SK-N-MC (cell line): ENCODE data around the gene INF2.
A peak's percentile ranks its signal among the peaks of the same experiment; 100 is the strongest.

Experiments
- DNase-seq: peaks from one replicate; pipeline ENCODE4 v3.0.0-alpha.2; 2011; ENCODE audit warnings: low read depth, low spot score
- H3K27ac ChIP-seq: fragments of 200-600 bp; sonication (generic); 2 replicates; pipeline ENCODE4 v1.5.1; 2016; ENCODE audit warnings: mixed run types
- H3K36me3 ChIP-seq: fragments of 200-600 bp; sonication (generic); 2 replicates; pipeline ENCODE4 v1.6.1; 2017; ENCODE audit warnings: antibody characterized with exemption, low read length, mixed read lengths; ENCODE audit not compliant: insufficient read depth
- H3K4me3 ChIP-seq: fragments of 200-600 bp; sonication (generic); 2 replicates; pipeline ENCODE4 v1.5.1; 2016
- H3K9ac ChIP-seq: fragments of 200-600 bp; sonication (generic); 2 replicates; pipeline ENCODE4 v1.8.0; 2017; ENCODE audit warnings: mixed run types, mixed read lengths; ENCODE audit not compliant: insufficient read length
- H3K9me3 ChIP-seq: fragments of 200-600 bp; sonication (generic); 2 replicates; pipeline ENCODE4 v1.6.1; 2017; ENCODE audit warnings: low read depth, mild to moderate bottlenecking, antibody characterized with exemption, low read length, moderate library complexity, mixed read lengths
- EZH2 ChIP-seq: fragments of 200-600 bp; sonication (generic); IDR thresholded peaks from one replicate; pipeline ENCODE4 v1.6.1; 2017; ENCODE audit warnings: antibody characterized with exemption
- FOXP2 ChIP-seq: optimal IDR thresholded peaks from 2 replicates; pipeline ENCODE3; 2011; ENCODE audit warnings: mild to moderate bottlenecking, moderate library complexity; ENCODE audit not compliant: insufficient read depth; ENCODE audit errors: extremely low read length, control extremely low read depth
- POLR2AphosphoS5 ChIP-seq: IDR thresholded peaks from 2 replicates; pipeline ENCODE4 v1.6.1; 2012; ENCODE audit warnings: mild to moderate bottlenecking, low read depth, low read length, borderline replicate concordance

The INF2 gene

DNA sequence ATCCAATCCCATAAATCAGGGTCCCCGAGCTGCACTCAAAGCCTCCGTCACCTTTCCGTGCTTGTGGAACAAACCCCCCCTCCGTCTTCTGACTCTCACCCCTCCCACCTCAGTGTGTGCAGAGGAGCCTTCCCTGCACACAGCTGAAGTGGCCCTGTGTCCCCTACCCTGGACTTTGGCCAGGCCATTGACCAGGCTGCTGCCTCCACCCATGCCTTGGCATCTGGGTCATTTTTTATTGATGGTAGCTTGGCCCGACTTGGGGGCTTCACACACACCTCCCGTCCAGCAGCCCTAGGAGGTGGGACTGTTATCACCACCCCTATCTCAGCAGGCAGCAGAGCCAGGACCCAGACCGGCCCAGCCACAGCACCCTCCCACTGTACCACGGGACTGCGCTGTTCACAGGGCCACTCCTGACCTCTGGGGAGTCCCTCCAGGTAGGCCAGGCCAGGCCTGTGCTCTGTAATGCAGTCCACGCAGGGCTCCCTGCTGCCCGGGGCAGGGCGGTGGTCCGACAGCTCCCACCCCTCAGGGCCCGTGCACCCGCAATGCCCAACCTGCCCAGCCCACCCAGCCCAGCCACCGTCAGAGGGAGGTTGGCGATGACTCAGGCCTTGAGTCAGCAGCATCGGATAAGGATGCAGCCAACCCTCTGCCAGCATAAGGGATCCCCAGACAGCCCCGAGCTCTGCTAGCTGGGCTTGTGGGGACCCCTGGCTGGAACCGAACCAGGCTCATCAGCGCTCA, 9.2 kb upstream of the INF2 start:
- no peak for TF ChIP-seq EZH2
- no peak for TF ChIP-seq POLR2AphosphoS5
- no peak for TF ChIP-seq FOXP2
- Histone ChIP-seq H3K9me3 (no peaks in the 10 kb centered on the region), H3K4me3 (no peak overlapping the region), H3K36me3 (no peaks in the 10 kb centered on the region), H3K27ac (peak overlapping the region; percentile 70), H3K9ac (no peak overlapping the region)
- DNase-seq, result no peak

DNA sequence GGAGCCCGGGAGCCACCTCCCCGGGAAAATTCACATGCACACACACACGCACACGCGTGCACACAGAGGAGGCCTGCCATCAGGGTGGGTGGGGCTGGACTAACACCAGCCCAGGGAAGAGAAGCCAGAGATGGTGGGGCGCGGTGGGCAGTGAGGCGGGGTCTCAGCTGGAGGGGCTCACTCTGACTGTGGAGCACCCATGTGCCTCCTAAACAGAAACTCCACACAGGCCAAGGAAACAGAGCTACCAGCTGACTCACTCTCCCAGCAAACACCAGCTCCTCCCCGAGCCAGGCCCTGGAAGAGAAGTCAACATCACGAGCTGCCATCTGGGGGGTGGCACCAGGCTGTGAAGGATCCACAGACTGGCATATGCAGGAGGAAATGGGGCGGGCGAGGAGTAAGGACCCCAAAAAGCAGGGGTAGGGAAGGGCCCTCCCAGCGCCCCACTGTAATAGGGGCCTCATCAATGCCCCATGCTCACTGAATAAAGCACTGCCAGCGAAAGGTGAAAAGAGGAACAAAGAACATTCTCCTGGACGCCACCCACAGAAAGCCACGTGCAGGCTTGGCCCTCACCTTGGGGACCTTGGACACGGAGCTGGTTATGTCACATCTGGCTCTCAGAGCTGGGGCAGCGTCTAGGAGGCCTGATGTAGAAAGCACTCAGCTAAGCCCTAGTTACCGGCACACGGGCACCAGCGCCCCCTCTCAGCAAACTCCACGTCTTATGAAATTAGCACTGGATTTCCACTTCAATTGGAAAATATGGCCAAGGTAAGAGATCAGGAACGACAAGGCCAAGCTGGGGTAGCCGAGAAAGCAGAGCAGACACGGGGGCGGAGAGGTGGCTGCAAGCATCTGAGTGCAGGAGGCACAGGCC, 8.4 kb upstream of the INF2 start:
- H3K9ac ChIP-seq, result peak overlapping the region; percentile 12
- peak overlapping the region; percentile 70 for H3K27ac ChIP-seq
- H3K4me3 ChIP-seq, result peak overlapping the region; percentile 27
- TF ChIP-seq FOXP2, result no peak
- no peak for TF ChIP-seq POLR2AphosphoS5
- TF ChIP-seq EZH2, result no peak
- H3K36me3 ChIP-seq, result no peaks in the 10 kb centered on the region
- DNase-seq, result no peak
- no peaks in the 10 kb centered on the region for H3K9me3 ChIP-seq

DNA sequence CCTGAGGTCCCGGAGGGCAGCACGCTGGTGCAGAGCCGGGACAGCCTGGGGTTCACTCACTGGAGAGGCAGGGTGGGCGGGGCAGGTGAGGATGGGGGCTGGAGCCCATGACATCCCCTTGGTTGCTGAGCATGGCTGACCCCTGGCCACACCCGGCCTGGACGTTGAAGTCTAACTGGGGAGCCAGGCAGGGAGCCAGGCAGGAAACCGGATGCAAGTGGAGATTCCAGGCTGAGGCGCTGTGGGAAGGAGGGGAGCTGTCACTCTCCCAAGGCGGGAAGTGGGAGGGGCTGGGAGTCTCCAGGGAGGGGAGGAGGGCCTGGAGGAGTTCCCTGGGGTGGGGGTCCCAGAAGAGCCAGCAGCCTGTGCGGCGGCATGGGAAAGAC, 7.7 kb upstream of the INF2 start:
- DNase-seq, result no peak
- Histone ChIP-seq H3K27ac (peak overlapping the region; percentile 70; the same call in 1 of the 2 replicates), H3K36me3 (no peaks in the 10 kb centered on the region)

DNA sequence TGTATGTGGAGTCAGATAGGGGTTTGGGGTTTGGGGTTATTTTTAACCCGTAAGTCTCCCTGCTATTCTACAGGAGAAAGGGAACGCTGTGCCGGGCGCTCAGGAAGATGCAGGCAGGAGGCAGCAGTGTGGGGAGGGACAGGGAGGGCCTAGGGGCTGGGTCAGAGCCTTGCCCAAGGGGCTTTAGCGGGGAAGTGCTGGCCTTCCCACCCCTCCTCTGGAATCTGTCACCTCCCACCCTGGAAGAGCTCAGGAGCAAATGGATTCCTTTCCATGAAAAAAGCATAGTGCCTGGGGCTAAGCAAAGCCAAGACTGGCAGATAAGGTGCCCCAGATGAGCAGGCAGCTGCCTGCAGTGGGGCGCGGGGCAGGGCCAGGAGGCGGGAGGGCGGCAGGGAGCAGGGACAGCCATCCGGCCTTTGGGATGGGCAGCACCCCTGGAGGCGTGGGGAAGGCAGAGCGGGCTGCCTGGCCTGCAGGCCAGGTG, 7.3 kb upstream of the INF2 start:
- peak overlapping the region; percentile 27 for H3K4me3 ChIP-seq
- no peak for DNase-seq
- peak overlapping the region; percentile 45 for H3K9ac ChIP-seq
- peak overlapping the region; percentile 60; the same call in 1 of the 2 replicates for H3K27ac ChIP-seq
- no peaks in the 10 kb centered on the region for H3K9me3 ChIP-seq
- TF ChIP-seq EZH2 (no peak), FOXP2 (no peak), POLR2AphosphoS5 (no peak)
- H3K36me3 ChIP-seq, result no peaks in the 10 kb centered on the region

More for the DNA sequence above, 7.7 kb upstream of the INF2 start:
- TF ChIP-seq EZH2 (no peak), POLR2AphosphoS5 (no peak), FOXP2 (no peak)
- Histone ChIP-seq H3K4me3 (peak overlapping the region; percentile 27), H3K9ac (no peak overlapping the region), H3K9me3 (no peaks in the 10 kb centered on the region)

DNA sequence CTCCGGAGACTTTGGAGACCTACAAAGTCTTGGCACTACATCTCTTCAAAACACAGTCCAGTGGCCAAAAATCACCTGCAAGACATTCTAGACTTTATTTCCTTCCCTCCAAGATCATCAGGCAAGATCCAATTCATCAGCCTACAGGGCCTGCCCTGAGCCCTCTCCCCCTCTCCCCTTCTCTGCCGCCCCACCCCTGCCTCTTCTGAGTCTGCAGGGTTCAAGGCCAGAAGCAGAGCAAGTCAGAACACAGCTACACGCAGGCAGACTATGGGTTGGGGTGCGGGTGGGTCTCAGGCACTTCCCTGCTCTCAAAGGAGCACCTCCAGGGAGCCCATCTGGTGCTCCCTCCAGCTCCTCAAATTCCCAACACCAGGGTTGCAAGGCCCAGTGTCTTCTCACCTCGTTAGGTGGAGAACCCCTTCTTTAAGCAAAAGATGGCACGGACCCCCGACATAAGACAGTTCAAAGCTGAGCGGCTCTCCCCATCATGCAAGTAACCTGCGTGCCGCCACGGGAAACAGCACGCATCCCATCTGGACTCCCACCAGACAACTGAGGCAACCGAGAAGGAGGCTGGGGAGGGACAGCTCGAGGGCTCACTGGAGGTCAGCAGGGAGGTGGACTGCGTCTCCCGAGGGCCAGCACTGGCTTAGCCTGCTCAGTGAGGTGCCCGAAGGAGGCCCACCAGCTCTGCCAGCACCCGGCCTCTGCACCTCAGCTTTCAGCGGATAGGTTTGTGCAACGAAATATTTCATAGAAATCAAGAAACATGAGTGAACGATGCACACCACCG, 5.6 kb upstream of the INF2 start:
- DNase-seq, result no peak
- no peaks in the 10 kb centered on the region for H3K9me3 ChIP-seq
- no peak overlapping the region for H3K9ac ChIP-seq
- no peaks in the 10 kb centered on the region for H3K36me3 ChIP-seq
- H3K4me3 ChIP-seq, result no peak overlapping the region
- H3K27ac ChIP-seq, result no peak overlapping the region; the same call in 1 of the 2 replicates
- TF ChIP-seq POLR2AphosphoS5 (no peak), FOXP2 (no peak), EZH2 (no peak)

DNA sequence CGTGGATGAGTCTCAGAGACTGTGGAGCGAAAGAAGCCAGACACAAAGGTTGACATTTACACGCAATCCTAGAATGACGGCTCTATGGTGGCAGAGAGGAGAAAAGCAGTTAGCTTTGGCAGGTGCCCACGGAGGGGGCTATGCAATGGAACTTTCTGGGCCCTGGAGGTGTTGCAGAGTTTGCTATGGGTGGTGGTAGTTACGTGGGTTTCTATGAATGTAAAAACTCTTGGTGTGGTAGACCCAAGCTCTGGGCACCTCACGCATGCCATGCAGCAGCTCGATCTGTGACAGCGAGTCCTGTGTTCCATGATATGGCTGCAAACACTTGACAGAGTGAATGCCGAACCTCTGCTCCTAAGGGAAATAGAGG, 5.0 kb upstream of the INF2 start:
- no peaks in the 10 kb centered on the region for H3K9me3 ChIP-seq
- DNase-seq, result no peak
- peak overlapping the region; percentile 43 for H3K27ac ChIP-seq
- TF ChIP-seq FOXP2, result no peak
- TF ChIP-seq POLR2AphosphoS5, result no peak
- TF ChIP-seq EZH2, result no peak
- H3K9ac ChIP-seq, result no peak overlapping the region
- H3K36me3 ChIP-seq, result no peaks in the 10 kb centered on the region
- H3K4me3 ChIP-seq, result no peak overlapping the region

DNA sequence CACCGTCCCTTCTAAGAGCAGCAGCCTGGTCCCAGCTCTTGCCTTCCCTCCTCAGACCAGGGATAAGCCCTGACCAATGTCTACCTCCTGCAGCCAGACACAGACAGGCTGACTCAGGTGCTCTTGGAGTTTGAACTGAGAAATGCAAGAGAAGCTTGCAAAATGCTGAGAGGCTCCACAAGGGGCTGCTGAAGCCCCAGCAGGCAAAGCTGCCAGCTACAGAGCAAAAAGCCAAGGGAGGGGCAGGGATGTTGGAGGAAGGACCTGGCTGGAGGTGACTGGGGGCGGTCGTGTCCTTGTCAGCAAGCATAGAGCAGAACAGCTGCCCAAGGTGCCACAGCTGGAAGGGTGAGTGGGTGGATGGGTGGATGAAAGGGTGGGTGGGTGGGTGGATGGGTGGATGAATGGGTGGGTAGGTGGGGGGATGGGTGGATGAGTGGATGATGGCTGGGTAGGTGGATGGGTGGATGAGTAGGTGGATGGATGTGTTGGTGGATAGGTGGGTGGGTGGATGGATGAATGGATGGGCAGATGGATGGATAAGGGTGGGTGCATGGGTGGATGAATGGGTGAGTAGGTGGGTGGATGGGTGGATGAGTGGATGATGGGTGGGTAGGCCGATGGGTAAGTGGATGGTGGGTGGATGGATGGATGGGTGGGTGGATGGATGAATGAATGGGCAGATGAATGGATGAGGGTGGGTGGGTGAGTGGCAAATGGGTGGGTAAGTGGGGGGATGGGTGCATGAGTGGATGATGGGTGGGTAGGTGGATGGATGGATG, 4.0 kb upstream of the INF2 start:
- no peak overlapping the region for H3K9ac ChIP-seq
- TF ChIP-seq POLR2AphosphoS5 (no peak), FOXP2 (no peak), EZH2 (no peak)
- peak overlapping the region; percentile 30; the same call in 1 of the 2 replicates for H3K27ac ChIP-seq
- H3K4me3 ChIP-seq, result no peak overlapping the region
- H3K9me3 ChIP-seq, result no peaks in the 10 kb centered on the region
- H3K36me3 ChIP-seq, result no peaks in the 10 kb centered on the region
- DNase-seq, result no peak
